VCaP (cell line): ENCODE measurements around the gene CERS6.
A peak's percentile ranks its signal among the peaks of the same experiment; 100 is the strongest.

ENCODE experiments used
- H3K27ac ChIP-seq: fragments of 450-650 bp; 2 replicates; pipeline ENCODE4 v1.5.1; 2017
- CTCF ChIP-seq: fragments of 450-650 bp; conservative IDR thresholded peaks from 2 replicates; pipeline ENCODE4 v1.5.1; 2017; ENCODE audit warnings: mild to moderate bottlenecking, moderate library complexity

Gene CERS6

GRCh38 chr2:168698969-168699368, 242.9 kb downstream of the CERS6 start:
- no peak for TF ChIP-seq CTCF
- no peak overlapping the region; the same call in 1 of the 2 replicates for H3K27ac ChIP-seq

GRCh38 chr2:168699844-168700417, 243.9 kb downstream of the CERS6 start:
- H3K27ac ChIP-seq, result peak overlapping the region; percentile 22; the same call in 1 of the 2 replicates
- no peak for TF ChIP-seq CTCF

GRCh38 chr2:168700615-168701245, 244.7 kb downstream of the CERS6 start:
- TF ChIP-seq CTCF, result no peak
- H3K27ac ChIP-seq, result no peak overlapping the region

- TF ChIP-seq CTCF, result no peak
- H3K27ac ChIP-seq, result peak overlapping the region; percentile 96; the same call in 1 of the 2 replicates
Observed at GRCh38 chr2:168702579-168702978, 246.5 kb downstream of the CERS6 start.

- peak overlapping the region; percentile 96 for H3K27ac ChIP-seq
- TF ChIP-seq CTCF, result no peak
Observed at GRCh38 chr2:168703926-168704325, 247.9 kb downstream of the CERS6 start.

GRCh38 chr2:168705534-168706470, 249.7 kb downstream of the CERS6 start:
- peak; percentile 55 for TF ChIP-seq CTCF
- H3K27ac ChIP-seq, result peak overlapping the region; percentile 96

GRCh38 chr2:168706806-168707205, 250.7 kb downstream of the CERS6 start:
- H3K27ac ChIP-seq, result peak overlapping the region; percentile 96
- no peak for TF ChIP-seq CTCF
